Left ventricle myocardium inferior (tissue), 1 donor: ENCODE data around the gene KNDC1. TPM values are rescaled to one million over a fixed set of nuclear protein-coding genes. Genes with fewer than 3 reads are reported as not detected.

ENCODE experiments used
- DNase-seq: peaks from one replicate; pipeline ENCODE4 v3.0.0-alpha.2; 2020
- H3K27ac ChIP-seq: fragments of 200-600 bp; replicated peaks from 2 replicates; pipeline ENCODE4 v1.8.0; 2021
- H3K27me3 ChIP-seq: fragments of 200-600 bp; 2 replicates; pipeline ENCODE4 v1.8.0; 2021; ENCODE audit warnings: low read depth
- H3K36me3 ChIP-seq: fragments of 200-600 bp; 2 replicates; pipeline ENCODE4 v1.8.0; 2021
- H3K4me1 ChIP-seq: fragments of 200-600 bp; 2 replicates; pipeline ENCODE4 v1.8.0; 2021
- H3K4me3 ChIP-seq: fragments of 200-600 bp; 2 replicates; pipeline ENCODE4 v1.8.0; 2021; ENCODE audit warnings: mild to moderate bottlenecking, moderate library complexity
- H3K9me3 ChIP-seq: fragments of 200-600 bp; replicated peaks from 2 replicates; pipeline ENCODE4 v1.8.0; 2021
- intact Hi-C: fragments of 100-400 bp; cut with micrococcal nuclease; formaldehyde crosslinking; loops from one replicate; pipeline ENCODE4 v1.11.0; 2022
- total RNA-seq: library from RNA; stranded (reverse); fragmentation: NEBNext Ultra II Directional; extraction: Animal tissue kit (Norgen Biotek cat#: 25700); gene quantifications from one replicate; pipeline ENCODE4 v1.2.1, GENCODE V29; 2021
- TF ChIP-seq, protein P1 (sequence below): fragments of 200-600 bp; IDR thresholded peaks from 2 replicates; pipeline ENCODE4 v1.8.0; 2021; ENCODE audit warnings: antibody characterized with exemption, mild to moderate bottlenecking, borderline replicate concordance
- donor health status: DM: no; HTN: yes; CAD: no; lungs with severe emphysema.

KNDC1 gene
- total RNA-seq, 1 donor from 2014 or later: 0.11 TPM

DNA sequence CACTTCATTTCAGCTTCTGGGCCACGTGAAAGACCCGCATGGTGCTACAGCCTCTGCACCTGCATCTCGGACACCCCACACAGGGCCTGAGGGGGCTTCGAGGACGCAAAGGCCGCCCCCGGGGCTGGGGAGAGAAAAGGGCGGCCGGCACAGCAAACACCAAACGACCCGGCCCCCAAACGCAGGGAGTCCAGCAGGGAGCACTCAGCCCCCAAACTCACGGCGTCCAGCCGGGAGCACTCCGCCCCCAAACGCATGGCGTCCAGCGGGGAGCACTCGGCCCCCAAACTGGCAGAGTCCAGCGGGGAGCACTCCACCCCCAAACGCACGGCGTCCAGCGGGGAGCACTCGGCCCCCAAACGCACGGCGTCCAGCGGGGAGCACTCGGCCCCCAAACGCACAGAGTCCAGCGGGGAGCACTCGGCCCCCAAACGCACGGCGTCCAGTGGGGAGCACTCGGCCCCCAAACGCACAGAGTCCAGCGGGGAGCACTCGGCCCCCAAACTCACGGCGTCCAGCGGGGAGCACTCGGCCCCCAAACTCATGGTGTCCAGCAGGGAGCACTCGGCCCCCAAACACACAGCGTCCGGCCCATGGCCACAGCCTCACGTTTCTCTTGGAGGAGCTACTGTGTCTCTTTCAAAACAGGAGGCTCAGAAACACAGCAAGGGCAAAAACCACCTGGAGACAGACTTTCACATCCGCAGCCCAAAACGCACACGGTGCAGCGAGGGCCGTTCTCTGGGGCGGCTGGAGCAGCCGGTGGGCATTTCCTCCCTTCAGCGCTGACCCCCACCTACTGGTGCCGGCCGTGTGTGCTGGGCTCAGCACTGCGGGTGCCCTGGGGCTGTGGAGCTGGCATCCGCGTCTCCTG, 43.0 kb downstream of the KNDC1 start:
- peaks cover 78% of the 10 kb centered on the region for H3K27me3 ChIP-seq
- no peaks in the 10 kb centered on the region for H3K9me3 ChIP-seq
- no peaks in the 10 kb centered on the region for H3K4me1 ChIP-seq
- intact Hi-C loops: no loop called here
- TF ChIP-seq, protein P1, sequence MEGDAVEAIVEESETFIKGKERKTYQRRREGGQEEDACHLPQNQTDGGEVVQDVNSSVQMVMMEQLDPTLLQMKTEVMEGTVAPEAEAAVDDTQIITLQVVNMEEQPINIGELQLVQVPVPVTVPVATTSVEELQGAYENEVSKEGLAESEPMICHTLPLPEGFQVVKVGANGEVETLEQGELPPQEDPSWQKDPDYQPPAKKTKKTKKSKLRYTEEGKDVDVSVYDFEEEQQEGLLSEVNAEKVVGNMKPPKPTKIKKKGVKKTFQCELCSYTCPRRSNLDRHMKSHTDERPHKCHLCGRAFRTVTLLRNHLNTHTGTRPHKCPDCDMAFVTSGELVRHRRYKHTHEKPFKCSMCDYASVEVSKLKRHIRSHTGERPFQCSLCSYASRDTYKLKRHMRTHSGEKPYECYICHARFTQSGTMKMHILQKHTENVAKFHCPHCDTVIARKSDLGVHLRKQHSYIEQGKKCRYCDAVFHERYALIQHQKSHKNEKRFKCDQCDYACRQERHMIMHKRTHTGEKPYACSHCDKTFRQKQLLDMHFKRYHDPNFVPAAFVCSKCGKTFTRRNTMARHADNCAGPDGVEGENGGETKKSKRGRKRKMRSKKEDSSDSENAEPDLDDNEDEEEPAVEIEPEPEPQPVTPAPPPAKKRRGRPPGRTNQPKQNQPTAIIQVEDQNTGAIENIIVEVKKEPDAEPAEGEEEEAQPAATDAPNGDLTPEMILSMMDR: no peak
- no peaks in the 10 kb centered on the region for H3K36me3 ChIP-seq
- no peak for DNase-seq
- no peak overlapping the region for H3K4me3 ChIP-seq
- no peak overlapping the region for H3K27ac ChIP-seq

DNA sequence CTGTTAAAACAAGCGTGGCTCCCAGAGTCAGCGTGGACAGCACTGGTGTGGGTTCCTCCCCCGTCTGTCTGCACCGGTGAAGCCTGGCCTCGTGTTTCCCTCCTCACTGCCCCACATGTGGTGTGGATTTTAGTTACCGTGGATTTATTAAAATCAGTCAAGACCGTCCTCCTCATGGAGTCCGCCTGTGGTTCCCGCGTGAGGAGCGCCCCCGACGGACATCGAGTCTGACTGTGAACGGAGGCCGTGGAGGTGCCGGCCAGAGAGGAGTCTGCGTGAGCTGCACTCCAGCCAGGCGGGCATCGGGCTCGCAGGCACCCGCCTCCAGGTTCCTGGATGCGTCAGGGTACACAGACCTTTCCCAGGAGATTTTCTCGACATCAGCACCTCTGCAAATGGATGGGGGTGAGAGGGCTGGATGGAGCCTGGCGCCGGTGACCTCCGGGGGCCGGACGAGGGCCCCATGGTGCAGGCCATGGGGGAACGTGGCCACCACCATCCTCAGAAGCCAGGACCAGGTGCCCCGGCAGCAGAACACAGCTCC, 43.7 kb downstream of the KNDC1 start:
- no peak for DNase-seq
- no peaks in the 10 kb centered on the region for H3K4me1 ChIP-seq
- H3K9me3 ChIP-seq: no peaks in the 10 kb centered on the region
- no peak overlapping the region for H3K4me3 ChIP-seq
- intact Hi-C loops: no loop called here
- H3K27me3 ChIP-seq: peaks cover 71% of the 10 kb centered on the region
- TF ChIP-seq, protein P1: no peak
- no peaks in the 10 kb centered on the region for H3K36me3 ChIP-seq
- H3K27ac ChIP-seq: no peak overlapping the region

DNA sequence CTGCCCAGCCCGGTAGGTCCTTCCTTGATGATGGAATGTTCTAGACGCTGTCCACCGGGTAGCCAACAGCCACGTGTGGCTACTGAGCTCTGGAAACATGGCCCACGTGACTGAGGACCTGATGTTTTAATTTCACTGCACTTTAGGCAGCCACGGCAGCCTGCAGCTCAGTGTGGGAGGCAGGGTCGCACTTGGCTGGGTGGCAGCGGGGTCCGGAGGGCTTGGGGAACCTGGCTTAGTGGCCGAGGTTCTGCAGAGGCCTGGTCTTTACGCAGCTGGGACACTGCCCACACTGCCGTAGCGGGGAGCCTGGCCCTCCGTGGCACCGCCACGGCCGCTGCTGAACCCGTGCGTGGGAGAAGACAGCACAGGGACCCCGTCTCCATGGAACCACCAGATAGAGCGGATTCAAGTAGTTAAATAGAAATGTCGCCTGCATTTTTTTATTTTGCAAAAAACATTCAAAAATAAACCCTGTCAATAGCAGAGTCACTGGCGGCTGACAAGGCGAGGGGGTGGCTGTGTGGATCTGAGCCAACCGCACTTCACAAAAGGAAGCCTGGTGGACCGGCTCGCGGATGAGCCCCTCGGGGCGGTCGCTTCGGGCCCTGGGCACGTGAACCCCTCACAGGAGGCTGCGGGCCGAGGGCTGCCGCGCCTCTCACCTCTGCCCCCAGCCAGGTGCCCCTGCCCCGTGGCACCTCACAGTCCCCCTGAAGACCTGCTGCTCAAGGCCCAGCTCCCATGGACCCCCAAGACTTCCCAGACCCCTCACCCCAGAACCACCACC, 44.4 kb downstream of the KNDC1 start:
- Histone ChIP-seq H3K4me1 (no peaks in the 10 kb centered on the region), H3K9me3 (no peaks in the 10 kb centered on the region), H3K27me3 (peaks cover 64% of the 10 kb centered on the region), H3K36me3 (no peaks in the 10 kb centered on the region), H3K27ac (no peak overlapping the region), H3K4me3 (no peak overlapping the region)
- TF ChIP-seq, protein P1: no peak
- no peak for DNase-seq
- intact Hi-C loops: no loop called here

DNA sequence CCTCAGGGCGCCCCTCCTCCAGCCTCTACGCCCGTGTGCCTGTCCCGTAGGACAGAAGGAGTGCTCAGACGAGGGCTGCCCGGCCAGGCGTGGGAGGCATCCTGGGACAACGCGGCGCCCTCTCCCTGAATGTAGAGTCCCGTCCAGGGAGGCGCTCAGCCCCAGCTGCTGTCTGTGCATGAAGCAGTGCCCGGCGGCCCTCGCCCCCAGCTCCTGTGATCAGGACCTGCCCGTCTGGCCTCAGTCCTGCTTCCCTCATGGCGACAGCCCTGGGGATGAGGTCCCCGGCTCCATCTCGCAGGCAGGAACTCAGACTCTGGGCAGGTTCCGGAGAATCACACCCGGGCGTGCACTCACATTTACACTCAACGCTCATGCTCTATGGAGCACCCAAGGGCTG, 45.1 kb downstream of the KNDC1 start:
- no peak for DNase-seq
- Histone ChIP-seq H3K27me3 (peaks cover 56% of the 10 kb centered on the region), H3K36me3 (no peaks in the 10 kb centered on the region), H3K4me1 (no peaks in the 10 kb centered on the region), H3K27ac (no peak overlapping the region), H3K9me3 (no peaks in the 10 kb centered on the region), H3K4me3 (no peak overlapping the region)
- intact Hi-C loops: no loop called here
- TF ChIP-seq, protein P1: no peak

DNA sequence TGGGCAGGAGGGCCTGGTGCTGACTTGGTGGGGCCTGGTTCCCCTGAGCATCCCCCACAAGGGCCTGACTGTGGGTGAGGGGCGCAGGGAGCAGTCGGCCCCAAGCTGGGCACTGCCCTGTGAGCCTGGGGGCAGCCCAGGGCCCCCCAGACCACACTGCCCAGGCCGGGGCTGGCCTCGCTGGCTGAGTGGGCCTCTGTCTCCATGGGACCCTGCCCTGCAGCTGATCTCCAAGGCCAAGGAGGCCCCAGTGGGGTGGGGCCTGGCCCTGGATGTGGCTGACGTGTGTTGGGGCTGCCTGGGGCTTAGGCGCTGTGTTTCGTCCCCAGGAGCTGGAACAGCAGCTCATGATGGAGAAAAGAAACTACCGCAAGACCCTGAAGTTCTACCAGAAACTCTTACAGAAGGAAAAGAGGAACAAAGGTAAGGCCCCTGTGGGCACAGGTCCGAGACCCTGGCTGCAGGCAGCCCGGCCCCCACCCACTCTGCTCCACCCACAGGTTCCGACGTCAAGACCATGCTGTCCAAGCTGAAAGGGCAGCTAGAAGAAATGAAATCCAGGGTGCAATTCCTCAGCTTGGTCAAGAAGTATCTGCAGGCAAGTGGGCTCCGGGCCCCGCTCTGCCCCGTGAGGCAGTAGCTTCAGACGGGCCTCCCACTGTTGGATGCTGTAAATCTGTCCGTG, 46.5 kb downstream of the KNDC1 start:
- H3K4me1 ChIP-seq: no peaks in the 10 kb centered on the region
- H3K27ac ChIP-seq: no peak overlapping the region
- DNase-seq: no peak
- TF ChIP-seq, protein P1: no peak
- peaks cover 47% of the 10 kb centered on the region for H3K27me3 ChIP-seq
- H3K9me3 ChIP-seq: no peaks in the 10 kb centered on the region
- H3K36me3 ChIP-seq: no peaks in the 10 kb centered on the region
- intact Hi-C loops: no loop called here
- H3K4me3 ChIP-seq: no peak overlapping the region
